ENCODE measurements around the gene MECP2.
"Not testable (repeated sequence)": the region's sequence is repeated elsewhere in the genome, so short reads cannot be mapped to it uniquely, and the experiment has no call there.

MECP2 gene

GRCh38 chrX:153981231-153981630 is 116.3 kb downstream of the MECP2 start:
- H3K4me3 ChIP-seq (replicated peaks; ENCODE audit: low read depth, low read length), result no peak overlapping the region
- TF ChIP-seq CTCF (IDR thresholded peaks at IDR 0.05; ENCODE audit: low read length, missing control alignments), result no peak
- no peak for DNase-seq (ENCODE audit: low read depth)

GRCh38 chrX:153980394-153980793 is 117.1 kb downstream of the MECP2 start:
- DNase-seq (ENCODE audit: low read depth); H3K4me3 ChIP-seq (replicated peaks; ENCODE audit: low read depth, low read length): not testable (repeated sequence)

GRCh38 chrX:153974726-153975286 is 122.7 kb downstream of the MECP2 start:
- H3K4me3 ChIP-seq (replicated peaks; ENCODE audit: low read depth, low read length), result no peak overlapping the region
- no peak for TF ChIP-seq CTCF (IDR thresholded peaks at IDR 0.05; ENCODE audit: low read length, missing control alignments)
- no peak for DNase-seq (ENCODE audit: low read depth)

- no peak for DNase-seq (ENCODE audit: low read depth)
- peak overlapping the region; percentile 89 for H3K4me3 ChIP-seq (replicated peaks; ENCODE audit: low read depth, low read length)
Measured at GRCh38 chrX:153974003-153974725, 123.4 kb downstream of the MECP2 start.

GRCh38 chrX:153973127-153974002 is 124.2 kb downstream of the MECP2 start:
- peak overlapping the region; percentile 89 for H3K4me3 ChIP-seq (replicated peaks; ENCODE audit: low read depth, low read length)
- no peak for TF ChIP-seq CTCF (IDR thresholded peaks at IDR 0.05; ENCODE audit: low read length, missing control alignments)
- DNase-seq (ENCODE audit: low read depth), result no peak

More at GRCh38 chrX:153974003-153974725, 123.4 kb downstream of the MECP2 start:
- TF ChIP-seq CTCF (IDR thresholded peaks at IDR 0.05; ENCODE audit: low read length, missing control alignments), result no peak

- peak; percentile 85 for DNase-seq (ENCODE audit: low read depth)
- H3K4me3 ChIP-seq (replicated peaks; ENCODE audit: low read depth, low read length), result peak within 1 kb of the TSS; percentile 89
- TF ChIP-seq CTCF (IDR thresholded peaks at IDR 0.05; ENCODE audit: low read length, missing control alignments), result no peak
Measured at GRCh38 chrX:153972368-153973126, 125.0 kb downstream of the MECP2 start, which contains the start of gene TMEM187. TMEM187 (plus strand) TSS chrX:153972754; CDS start chrX:153982063, 9,309 bp downstream.
